ENCODE data around the gene JAG1. TPM values are rescaled to one million over a fixed set of nuclear protein-coding genes. Genes with fewer than 3 reads are reported as not detected.

JAG1 gene
- total RNA-seq, 4 donors from 2014 or later: 35.2 to 73.5 (median 65.3) TPM

- Histone ChIP-seq H3K4me3 (no peak overlapping the region), H3K9me3 (no peaks in the 10 kb centered on the region), H3K4me1 (no peaks in the 10 kb centered on the region), H3K27me3 (no peaks in the 10 kb centered on the region), H3K36me3 (no peaks in the 10 kb centered on the region), H3K27ac (peak overlapping the region in 3 of 4 donors; percentile 30 to 69 (median 57))
- DNase-seq: no peak
- no peak for TF ChIP-seq POLR2A (IDR thresholded peaks at IDR 0.05)
- TF ChIP-seq, protein P1, sequence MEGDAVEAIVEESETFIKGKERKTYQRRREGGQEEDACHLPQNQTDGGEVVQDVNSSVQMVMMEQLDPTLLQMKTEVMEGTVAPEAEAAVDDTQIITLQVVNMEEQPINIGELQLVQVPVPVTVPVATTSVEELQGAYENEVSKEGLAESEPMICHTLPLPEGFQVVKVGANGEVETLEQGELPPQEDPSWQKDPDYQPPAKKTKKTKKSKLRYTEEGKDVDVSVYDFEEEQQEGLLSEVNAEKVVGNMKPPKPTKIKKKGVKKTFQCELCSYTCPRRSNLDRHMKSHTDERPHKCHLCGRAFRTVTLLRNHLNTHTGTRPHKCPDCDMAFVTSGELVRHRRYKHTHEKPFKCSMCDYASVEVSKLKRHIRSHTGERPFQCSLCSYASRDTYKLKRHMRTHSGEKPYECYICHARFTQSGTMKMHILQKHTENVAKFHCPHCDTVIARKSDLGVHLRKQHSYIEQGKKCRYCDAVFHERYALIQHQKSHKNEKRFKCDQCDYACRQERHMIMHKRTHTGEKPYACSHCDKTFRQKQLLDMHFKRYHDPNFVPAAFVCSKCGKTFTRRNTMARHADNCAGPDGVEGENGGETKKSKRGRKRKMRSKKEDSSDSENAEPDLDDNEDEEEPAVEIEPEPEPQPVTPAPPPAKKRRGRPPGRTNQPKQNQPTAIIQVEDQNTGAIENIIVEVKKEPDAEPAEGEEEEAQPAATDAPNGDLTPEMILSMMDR (IDR thresholded peaks at IDR 0.05): no peak
Observed at GRCh38 chr20:10699489-10699888, 25.7 kb upstream of the JAG1 start.

- Histone ChIP-seq H3K9me3 (no peaks in the 10 kb centered on the region), H3K36me3 (no peaks in the 10 kb centered on the region), H3K4me3 (no peak overlapping the region), H3K27ac (no peak overlapping the region), H3K4me1 (no peaks in the 10 kb centered on the region), H3K27me3 (no peaks in the 10 kb centered on the region)
- DNase-seq: peak in 1 of 3 donors; percentile 52
- TF ChIP-seq, protein P1 (IDR thresholded peaks at IDR 0.05): peak in 4 of 6 experiments; percentile 26 to 41 (median 36)
- no peak for TF ChIP-seq POLR2A (IDR thresholded peaks at IDR 0.05)
Observed at GRCh38 chr20:10696650-10697049, 22.9 kb upstream of the JAG1 start.

DNA sequence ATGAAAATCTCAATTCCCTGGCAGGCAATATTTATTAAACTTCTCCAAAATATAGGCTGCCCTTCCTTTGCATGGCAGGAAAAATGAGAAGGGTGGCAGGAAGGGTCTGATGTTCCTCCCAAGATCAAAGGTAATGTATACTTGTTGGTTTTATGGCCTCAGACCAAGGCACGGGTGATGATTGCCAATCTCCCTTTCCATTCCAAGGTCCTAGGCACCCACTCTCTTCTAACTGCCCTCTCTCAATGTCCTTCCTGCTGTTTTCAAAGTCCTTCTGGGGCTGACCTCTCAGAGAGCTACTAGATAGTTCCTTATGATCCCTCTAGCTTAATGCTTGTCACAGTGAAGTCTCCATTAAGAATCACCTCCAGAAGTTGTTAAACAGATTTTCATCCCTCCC is 15.6 kb upstream of the JAG1 start:
- H3K27ac ChIP-seq: no peak overlapping the region
- no peak for DNase-seq
- no peaks in the 10 kb centered on the region for H3K27me3 ChIP-seq
- peaks cover 0 to 4% (median 0%) of the 10 kb centered on the region in 4 donors for H3K4me1 ChIP-seq
- no peak for TF ChIP-seq POLR2A (IDR thresholded peaks at IDR 0.05)
- TF ChIP-seq, protein P1 (IDR thresholded peaks at IDR 0.05): no peak
- no peak overlapping the region for H3K4me3 ChIP-seq
- no peaks in the 10 kb centered on the region for H3K9me3 ChIP-seq
- H3K36me3 ChIP-seq: no peaks in the 10 kb centered on the region

GRCh38 chr20:10687895-10688294 is 14.1 kb upstream of the JAG1 start:
- TF ChIP-seq POLR2A (IDR thresholded peaks at IDR 0.05): no peak
- TF ChIP-seq, protein P1 (IDR thresholded peaks at IDR 0.05): no peak
- Histone ChIP-seq H3K4me1 (peaks cover 0 to 4% (median 0%) of the 10 kb centered on the region in 4 donors), H3K36me3 (no peaks in the 10 kb centered on the region), H3K27ac (no peak overlapping the region), H3K9me3 (no peaks in the 10 kb centered on the region), H3K27me3 (no peaks in the 10 kb centered on the region), H3K4me3 (no peak overlapping the region)
- no peak for DNase-seq

GRCh38 chr20:10686356-10687133 is 12.7 kb upstream of the JAG1 start:
- no peak for TF ChIP-seq POLR2A (IDR thresholded peaks at IDR 0.05)
- TF ChIP-seq, protein P1 (IDR thresholded peaks at IDR 0.05): no peak
- Histone ChIP-seq H3K36me3 (no peaks in the 10 kb centered on the region), H3K27ac (no peak overlapping the region), H3K4me3 (no peak overlapping the region), H3K4me1 (peaks cover 0 to 4% (median 0%) of the 10 kb centered on the region in 4 donors), H3K27me3 (no peaks in the 10 kb centered on the region), H3K9me3 (no peaks in the 10 kb centered on the region)
- no peak for DNase-seq
